ENCODE data around the gene KY. TPM values are rescaled to one million over a fixed set of nuclear protein-coding genes. Genes with fewer than 3 reads are reported as not detected.
A peak's percentile ranks its signal among the peaks of the same experiment; 100 is the strongest.

KY gene
- total RNA-seq, 1 donor from 2014 or later, result 0.29 TPM

GRCh38 chr3:134642445-134643149 lies 8.2 kb downstream of the KY start:
- no peak for DNase-seq

GRCh38 chr3:134641671-134642300 lies 9.0 kb downstream of the KY start:
- ATAC-seq (no peak), DNase-seq (no peak)
- H3K36me3 ChIP-seq, result no peaks in the 10 kb centered on the region
- no peak for TF ChIP-seq CTCF (IDR thresholded peaks at IDR 0.05)
- H3K4me1 ChIP-seq, result no peaks in the 10 kb centered on the region
- intact Hi-C loops (cut with DNase I), result no loop called here
- no peak overlapping the region for H3K4me3 ChIP-seq
- no peak overlapping the region for H3K27ac ChIP-seq
- H3K9me3 ChIP-seq, result no peaks in the 10 kb centered on the region
- no peaks in the 10 kb centered on the region for H3K27me3 ChIP-seq

More at GRCh38 chr3:134642445-134643149, 8.2 kb downstream of the KY start:
- Histone ChIP-seq H3K27ac (no peak overlapping the region), H3K4me1 (no peaks in the 10 kb centered on the region), H3K9me3 (no peaks in the 10 kb centered on the region), H3K27me3 (no peaks in the 10 kb centered on the region), H3K4me3 (no peak overlapping the region), H3K36me3 (no peaks in the 10 kb centered on the region)
- TF ChIP-seq CTCF (IDR thresholded peaks at IDR 0.05), result no peak
- intact Hi-C loops (cut with DNase I), result no loop called here
- no peak for ATAC-seq

- no peaks in the 10 kb centered on the region for H3K4me1 ChIP-seq
- peak; percentile 23 for TF ChIP-seq CTCF (IDR thresholded peaks at IDR 0.05)
- H3K27me3 ChIP-seq, result no peaks in the 10 kb centered on the region
- no peak overlapping the region for H3K27ac ChIP-seq
- ATAC-seq (peak; percentile 21), DNase-seq (no peak)
- no peak overlapping the region for H3K4me3 ChIP-seq
- no peaks in the 10 kb centered on the region for H3K9me3 ChIP-seq
- intact Hi-C loops (cut with DNase I), result no loop called here
- no peaks in the 10 kb centered on the region for H3K36me3 ChIP-seq
These were observed 9.9 kb downstream of the KY start for GRCh38 chr3:134640872-134641470.

- intact Hi-C loops (cut with DNase I), result no loop called here
- H3K4me1 ChIP-seq, result no peaks in the 10 kb centered on the region
- H3K27me3 ChIP-seq, result no peaks in the 10 kb centered on the region
- H3K4me3 ChIP-seq, result no peak overlapping the region
- H3K9me3 ChIP-seq, result no peaks in the 10 kb centered on the region
- H3K27ac ChIP-seq, result no peak overlapping the region
- TF ChIP-seq CTCF (IDR thresholded peaks at IDR 0.05), result no peak
- DNase-seq, result no peak
- no peak for ATAC-seq
- H3K36me3 ChIP-seq, result no peaks in the 10 kb centered on the region
These were observed 10.4 kb downstream of the KY start for GRCh38 chr3:134640378-134640777.

- Histone ChIP-seq H3K4me1 (no peaks in the 10 kb centered on the region), H3K4me3 (no peak overlapping the region), H3K9me3 (no peaks in the 10 kb centered on the region), H3K27ac (no peak overlapping the region), H3K27me3 (no peaks in the 10 kb centered on the region), H3K36me3 (no peaks in the 10 kb centered on the region)
- intact Hi-C loops (cut with DNase I), result no loop called here
- TF ChIP-seq CTCF (IDR thresholded peaks at IDR 0.05), result no peak
- no peak for DNase-seq
- no peak for ATAC-seq
These were observed 12.3 kb downstream of the KY start for GRCh38 chr3:134638385-134639030.
